Suprapubic skin (tissue), 4 donors: Measurements from ENCODE around the gene LRRC8D. TPM values are rescaled to one million over a fixed set of nuclear protein-coding genes. Genes with fewer than 3 reads are reported as not detected.

Source experiments
- DNase-seq, 2 donors: peaks; one replicate each; pipeline ENCODE4 v3.0.0-alpha.2; 2019; ENCODE audit warnings: low spot score in 2 of 2
- H3K27ac ChIP-seq: fragments of 200-600 bp; sonication (generic); one replicate; pipeline ENCODE4 v1.5.1; 2019
- H3K27me3 ChIP-seq: fragments of 200-600 bp; sonication (generic); one replicate; pipeline ENCODE4 v1.5.1; 2019
- H3K36me3 ChIP-seq: fragments of 200-600 bp; sonication (generic); one replicate; pipeline ENCODE4 v1.5.1; 2019
- H3K4me1 ChIP-seq: fragments of 200-600 bp; sonication (generic); one replicate; pipeline ENCODE4 v1.5.1; 2019
- H3K4me3 ChIP-seq: fragments of 200-600 bp; sonication (generic); one replicate; pipeline ENCODE4 v1.5.1; 2019; ENCODE audit warnings: mild to moderate bottlenecking
- H3K9me3 ChIP-seq: fragments of 200-600 bp; sonication (generic); one replicate; pipeline ENCODE4 v1.5.1; 2019
- CTCF ChIP-seq, 2 donors: fragments of 200-600 bp in 1 of 2; fragments of 450-650 bp in 1 of 2; sonication (generic) in 1 of 2; IDR thresholded peaks; one replicate each; pipeline ENCODE4 v1.5.1; 2016 to 2019; ENCODE audit warnings: antibody characterized with exemption in 2 of 2, mild to moderate bottlenecking in 1 of 2, moderate library complexity in 1 of 2
- EP300 ChIP-seq: sonication (generic); formaldehyde crosslinking; IDR thresholded peaks from one replicate; pipeline ENCODE4 v1.6.1; 2017; ENCODE audit warnings: antibody characterized with exemption
- POLR2A ChIP-seq, 2 donors: fragments of 450-650 bp; IDR thresholded peaks; one replicate each; pipeline ENCODE4 v1.6.1; 2017; ENCODE audit warnings: antibody characterized with exemption in 2 of 2, mild to moderate bottlenecking in 2 of 2, moderate library complexity in 2 of 2
- POLR2AphosphoS5 ChIP-seq, 3 donors: sonication (generic); formaldehyde crosslinking; IDR thresholded peaks; one replicate each; pipeline ENCODE4 v1.6.1; 2017; ENCODE audit warnings: antibody characterized with exemption in 3 of 3
- WGBS: methylation state at CpG from one replicate; pipeline ENCODE4 v1.1.5; 2018; 5-methylcytosine and 5-hydroxymethylcytosine counted together
- total RNA-seq, 4 donors: library from RNA; depleted of rRNA; stranded (reverse); fragments of >200 nt; gene quantifications; one replicate each; pipeline ENCODE4 v1.1.0, GENCODE V29; 2016

Gene LRRC8D
- total RNA-seq, 4 donors from 2014 or later: 11.7 to 24.8 (median 21.6) TPM

- TF ChIP-seq POLR2A (IDR thresholded peaks at IDR 0.05): no peak
- TF ChIP-seq POLR2AphosphoS5 (IDR thresholded peaks at IDR 0.05): no peak
- no peak for TF ChIP-seq EP300
- TF ChIP-seq CTCF (IDR thresholded peaks at IDR 0.05): no peak
- no peak overlapping the region for H3K4me3 ChIP-seq
- no peak for DNase-seq
- H3K27ac ChIP-seq: no peak overlapping the region
- H3K27me3 ChIP-seq: no peaks in the 10 kb centered on the region
- H3K9me3 ChIP-seq: no peaks in the 10 kb centered on the region
- no peaks in the 10 kb centered on the region for H3K36me3 ChIP-seq
- peaks cover 5% of the 10 kb centered on the region for H3K4me1 ChIP-seq
- 78% methylated on average over 3 of the region's 3 CpGs for WGBS
Measured at GRCh38 chr1:89809556-89809955, 11.3 kb upstream of the LRRC8D start.

DNA sequence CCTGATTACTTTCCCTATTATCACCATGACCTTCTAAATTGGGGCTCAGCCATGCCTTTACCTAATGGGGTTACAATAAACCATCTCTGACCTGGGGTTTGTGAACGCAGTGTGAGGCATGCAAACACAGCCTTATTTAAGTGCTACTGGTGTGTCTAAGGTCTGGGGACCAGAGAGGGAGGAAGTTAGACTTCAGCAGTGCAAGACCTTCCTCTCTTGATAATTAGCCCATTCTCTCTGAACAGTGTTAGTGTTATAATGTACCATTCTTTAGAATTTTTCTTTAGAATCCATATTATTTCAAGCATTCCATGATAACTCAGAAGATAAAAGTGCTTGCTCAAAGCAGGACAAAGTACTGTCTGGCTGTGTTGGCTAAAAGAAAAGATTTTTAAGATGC is 10.5 kb upstream of the LRRC8D start:
- WGBS: 79% methylated on average over 1 of the region's 1 CpG
- H3K9me3 ChIP-seq: no peaks in the 10 kb centered on the region
- DNase-seq: no peak
- no peaks in the 10 kb centered on the region for H3K36me3 ChIP-seq
- H3K4me1 ChIP-seq: peaks cover 2% of the 10 kb centered on the region
- H3K27ac ChIP-seq: no peak overlapping the region
- H3K27me3 ChIP-seq: no peaks in the 10 kb centered on the region
- TF ChIP-seq EP300: no peak
- TF ChIP-seq CTCF (IDR thresholded peaks at IDR 0.05): no peak
- no peak for TF ChIP-seq POLR2A (IDR thresholded peaks at IDR 0.05)
- no peak for TF ChIP-seq POLR2AphosphoS5 (IDR thresholded peaks at IDR 0.05)
- H3K4me3 ChIP-seq: no peak overlapping the region

GRCh38 chr1:89810880-89811279 is 10.0 kb upstream of the LRRC8D start:
- peaks cover 2% of the 10 kb centered on the region for H3K4me1 ChIP-seq

GRCh38 chr1:89812992-89813391 is 7.8 kb upstream of the LRRC8D start:
- DNase-seq: no peak

More at GRCh38 chr1:89810880-89811279, 10.0 kb upstream of the LRRC8D start:
- no peaks in the 10 kb centered on the region for H3K27me3 ChIP-seq
- no peaks in the 10 kb centered on the region for H3K9me3 ChIP-seq
- no peak for DNase-seq
- H3K4me3 ChIP-seq: no peak overlapping the region
- H3K27ac ChIP-seq: no peak overlapping the region
- TF ChIP-seq POLR2A (IDR thresholded peaks at IDR 0.05): no peak
- no peak for TF ChIP-seq CTCF (IDR thresholded peaks at IDR 0.05)
- TF ChIP-seq EP300: no peak
- TF ChIP-seq POLR2AphosphoS5 (IDR thresholded peaks at IDR 0.05): no peak
- 96% methylated on average over 1 of the region's 1 CpG for WGBS
- no peaks in the 10 kb centered on the region for H3K36me3 ChIP-seq

DNA sequence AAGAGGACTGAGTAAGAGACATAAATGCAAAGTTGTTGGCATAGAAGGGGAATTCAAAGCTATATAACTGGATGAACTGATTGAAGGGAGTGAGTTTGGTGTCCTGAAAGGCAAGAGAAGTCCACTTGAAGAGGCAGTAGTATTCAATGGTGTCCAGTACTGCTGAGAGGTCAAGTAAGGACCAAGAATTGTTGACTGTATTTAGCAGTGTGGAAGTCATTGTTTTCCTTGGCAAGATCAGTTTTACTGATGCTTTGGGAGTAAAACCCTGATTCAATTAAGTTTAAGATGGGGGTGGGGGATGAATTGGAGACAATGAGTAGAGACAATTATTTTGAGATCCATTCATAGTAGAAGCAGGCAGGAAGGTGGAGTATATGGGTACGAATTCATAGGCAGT is 5.8 kb upstream of the LRRC8D start:
- Histone ChIP-seq H3K9me3 (no peaks in the 10 kb centered on the region), H3K27ac (no peak overlapping the region), H3K36me3 (no peaks in the 10 kb centered on the region), H3K27me3 (no peaks in the 10 kb centered on the region), H3K4me3 (no peak overlapping the region), H3K4me1 (peaks cover 4% of the 10 kb centered on the region)
- TF ChIP-seq POLR2AphosphoS5 (IDR thresholded peaks at IDR 0.05) (no peak), EP300 (no peak), CTCF (IDR thresholded peaks at IDR 0.05) (no peak), POLR2A (IDR thresholded peaks at IDR 0.05) (no peak)
- 93% methylated on average over 1 of the region's 1 CpG for WGBS
- no peak for DNase-seq

More at GRCh38 chr1:89812992-89813391, 7.8 kb upstream of the LRRC8D start:
- Histone ChIP-seq H3K9me3 (no peaks in the 10 kb centered on the region), H3K4me3 (no peak overlapping the region), H3K4me1 (peaks cover 2% of the 10 kb centered on the region), H3K36me3 (no peaks in the 10 kb centered on the region), H3K27me3 (no peaks in the 10 kb centered on the region), H3K27ac (no peak overlapping the region)
- 64% methylated on average over 1 of the region's 1 CpG for WGBS
- TF ChIP-seq POLR2AphosphoS5 (IDR thresholded peaks at IDR 0.05) (no peak), POLR2A (IDR thresholded peaks at IDR 0.05) (no peak), EP300 (no peak), CTCF (IDR thresholded peaks at IDR 0.05) (no peak)
